H1 (cell line): Measurements from ENCODE around the gene DOCK1. TPM values are rescaled to one million over a fixed set of nuclear protein-coding genes. Genes with fewer than 3 reads are reported as not detected.

Experiments
- CTCF ChIA-PET: fragments of 300-600 bp; sonication (Branson Sonifier 250); formaldehyde crosslinking; loops from one replicate; lab custom pipeline; 2021; ENCODE audit not compliant: partially characterized antibody; lab: Charles Lee
- POLR2A ChIA-PET: fragments of 300-600 bp; sonication (Branson Sonifier 250); formaldehyde crosslinking; loops from one replicate; lab custom pipeline; 2021; ENCODE audit warnings: inconsistent platforms; ENCODE audit not compliant: partially characterized antibody; lab: Charles Lee
- DNase-seq, 2 experiments: peaks; one replicate each; pipeline versions ENCODE4 v3.0.0 to v3.0.0-alpha.2; 2010 to 2022; ENCODE audit warnings: low spot score in 2 of 2, low read depth in 1 of 2, mixed read lengths in 1 of 2
- FAIRE-seq: peaks from 2 replicates; lab custom pipeline; 2011; peaks lifted over from hg19 to GRCh38; lab: Jason Lieb, UNC
- H2AFZ ChIP-seq: 2 replicates; pipeline ENCODE4 v1.8.1; 2012; ENCODE audit warnings: low read length, inconsistent platforms
- H2AK5ac ChIP-seq: 2 replicates; pipeline ENCODE4 v1.6.1; 2013; ENCODE audit warnings: low read depth, low read length
- H2BK120ac ChIP-seq: replicated peaks from 2 replicates; pipeline ENCODE3; 2013; ENCODE audit warnings: low read depth, low read length, inconsistent platforms
- H2BK12ac ChIP-seq: 2 replicates; pipeline ENCODE4 v1.6.1; 2013; ENCODE audit warnings: low read depth, low read length
- H2BK15ac ChIP-seq: 2 replicates; pipeline ENCODE4 v1.6.1; 2013; ENCODE audit warnings: low read length
- H2BK20ac ChIP-seq: 2 replicates; pipeline ENCODE4 v1.6.1; 2013; ENCODE audit warnings: low read length
- H2BK5ac ChIP-seq: 2 replicates; pipeline ENCODE4 v1.6.1; 2013; ENCODE audit warnings: low read depth, low read length
- H3K14ac ChIP-seq: 2 replicates; pipeline ENCODE4 v1.6.1; 2013; ENCODE audit warnings: inconsistent platforms; ENCODE audit not compliant: insufficient read length
- H3K18ac ChIP-seq: 2 replicates; pipeline ENCODE4 v1.6.1; 2013; ENCODE audit warnings: low read length; ENCODE audit errors: extremely low read depth
- H3K23ac ChIP-seq: 2 replicates; pipeline ENCODE4 v1.6.1; 2013; ENCODE audit warnings: inconsistent platforms; ENCODE audit not compliant: insufficient read length
- H3K23me2 ChIP-seq: 2 replicates; pipeline ENCODE4 v1.6.1; 2013; ENCODE audit warnings: low read depth, low read length
- H3K27ac ChIP-seq: 2 replicates; pipeline ENCODE4 v1.6.1; 2011; ENCODE audit warnings: low read depth, low read length, inconsistent platforms
- H3K27me3 ChIP-seq, 4 experiments: replicated peaks in 1 of 4; 1 replicate in 1 of 4; 2 replicates in 3 of 4; pipeline versions ENCODE4 v1.6.1 to v1.8.1; 2011 to 2013; ENCODE audit warnings: low read length in 3 of 4, mild to moderate bottlenecking in 3 of 4, inconsistent platforms in 2 of 4, mixed read lengths in 2 of 4, moderate library complexity in 1 of 4; ENCODE audit not compliant: control insufficient read depth in 3 of 4, insufficient read depth in 3 of 4; ENCODE audit errors: extremely low read depth in 1 of 4
- H3K36me3 ChIP-seq, 4 experiments: 2 replicates each; pipeline versions ENCODE4 v1.6.1 to v1.8.1; 2011 to 2013; ENCODE audit warnings: mild to moderate bottlenecking in 4 of 4, low read length in 3 of 4, moderate library complexity in 2 of 4, control low read depth in 1 of 4, inconsistent platforms in 1 of 4; ENCODE audit not compliant: insufficient read depth in 4 of 4, control insufficient read depth in 2 of 4
- H3K4ac ChIP-seq: replicated peaks from 2 replicates; pipeline ENCODE3; 2013; ENCODE audit warnings: low read length, low read depth, mixed read lengths, inconsistent platforms; ENCODE audit not compliant: insufficient read length
- H3K4me1 ChIP-seq, 4 experiments: replicated peaks in 1 of 4; 1 replicate in 1 of 4; 2 replicates in 3 of 4; pipeline versions ENCODE4 v1.6.1 to v1.8.1; 2011 to 2013; ENCODE audit warnings: low read length in 3 of 4, inconsistent platforms in 2 of 4, mixed read lengths in 1 of 4; ENCODE audit not compliant: insufficient read depth in 4 of 4, control insufficient read depth in 3 of 4
- H3K4me2 ChIP-seq, 2 experiments: 2 replicates each; pipeline versions ENCODE4 v1.6.1 to v1.8.1; 2011 to 2013; ENCODE audit warnings: low read depth in 2 of 2, low read length in 2 of 2, control low read depth in 1 of 2, inconsistent platforms in 1 of 2, mild to moderate bottlenecking in 1 of 2; ENCODE audit not compliant: insufficient read depth in 1 of 2
- H3K4me3 ChIP-seq, 4 experiments: fragments of 200-600, 300-600 bp in 1 of 4; sonication (generic), shearing (Covaris generic), sonication (Bioruptor Twin) in 1 of 4; 2 replicates each; pipeline versions ENCODE4 v1.5.1 to v1.8.1; 2011 to 2016; ENCODE audit warnings: low read length in 4 of 4, low read depth in 3 of 4, control low read depth in 2 of 4, inconsistent platforms in 2 of 4, mild to moderate bottlenecking in 2 of 4, mixed read lengths in 1 of 4, moderate library complexity in 1 of 4; ENCODE audit not compliant: insufficient read depth in 2 of 4; ENCODE audit errors: extremely low read depth in 1 of 4
- H3K56ac ChIP-seq: replicated peaks from 2 replicates; pipeline ENCODE3; 2013; ENCODE audit warnings: low read depth, mild to moderate bottlenecking, mixed read lengths, low read length, inconsistent platforms; ENCODE audit not compliant: insufficient read length
- H3K79me1 ChIP-seq: 2 replicates; pipeline ENCODE4 v1.6.1; 2013; ENCODE audit warnings: low read depth, low read length, control low read depth
- H3K79me2 ChIP-seq, 2 experiments: 2 replicates each; pipeline versions ENCODE4 v1.6.1 to v1.8.1; 2012 to 2013; ENCODE audit warnings: low read length in 2 of 2, mild to moderate bottlenecking in 2 of 2, inconsistent platforms in 1 of 2; ENCODE audit not compliant: insufficient read depth in 2 of 2, control insufficient read depth in 1 of 2
- H3K9ac ChIP-seq, 4 experiments: replicated peaks in 1 of 4; 1 replicate in 1 of 4; 2 replicates in 3 of 4; pipeline versions ENCODE4 v1.6.1 to v1.8.1; 2011 to 2013; ENCODE audit warnings: low read depth in 3 of 4, low read length in 3 of 4, control low read depth in 2 of 4, mild to moderate bottlenecking in 2 of 4, moderate library complexity in 2 of 4, inconsistent platforms in 1 of 4; ENCODE audit errors: extremely low read depth in 1 of 4
- H3K9me3 ChIP-seq, 2 experiments: 2 replicates each; pipeline versions ENCODE4 v1.6.1 to v1.8.1; 2012 to 2013; ENCODE audit warnings: mild to moderate bottlenecking in 2 of 2, moderate library complexity in 2 of 2, control low read depth in 1 of 2, inconsistent platforms in 1 of 2, low read depth in 1 of 2, low read length in 1 of 2, mixed read lengths in 1 of 2; ENCODE audit not compliant: insufficient read depth in 2 of 2
- H4K20me1 ChIP-seq, 2 experiments: replicated peaks in 1 of 2; 2 replicates each; pipeline versions ENCODE3 to v1.8.1; 2011 to 2013; ENCODE audit warnings: inconsistent platforms in 2 of 2, low read length in 2 of 2, mild to moderate bottlenecking in 1 of 2; ENCODE audit not compliant: insufficient read depth in 2 of 2, control insufficient read depth in 1 of 2
- H4K5ac ChIP-seq: 2 replicates; pipeline ENCODE4 v1.6.1; 2013; ENCODE audit warnings: low read length, low read depth, mixed read lengths, inconsistent platforms; ENCODE audit not compliant: insufficient read length
- H4K8ac ChIP-seq: 2 replicates; pipeline ENCODE4 v1.8.0; 2013; ENCODE audit warnings: mild to moderate bottlenecking, moderate library complexity, low read length, inconsistent platforms; ENCODE audit not compliant: insufficient read depth; ENCODE audit errors: extremely low read depth
- H4K91ac ChIP-seq: replicated peaks from 2 replicates; pipeline ENCODE3; 2013; ENCODE audit warnings: low read length, mixed read lengths, inconsistent platforms; ENCODE audit not compliant: insufficient read length
- CBX8 ChIP-seq: fragments of 300-800, 300-1000 bp; sonication (generic); IDR thresholded peaks from 2 replicates; pipeline ENCODE4 v1.7.1; 2016; ENCODE audit warnings: low read depth, low read length, borderline replicate concordance
- HDAC6 ChIP-seq: IDR thresholded peaks from one replicate; pipeline ENCODE4 v1.7.1; 2012; ENCODE audit warnings: low read depth, mild to moderate bottlenecking, inconsistent platforms, low read length, moderate library complexity
- NANOG ChIP-seq: IDR thresholded peaks from 2 replicates; pipeline ENCODE4 v1.6.1; 2011; ENCODE audit warnings: low read length, low read depth, mild to moderate bottlenecking, inconsistent platforms; ENCODE audit not compliant: insufficient read depth, poor library complexity, severe bottlenecking
- NRF1 ChIP-seq: IDR thresholded peaks from 2 replicates; pipeline ENCODE4 v1.6.1; 2011; ENCODE audit warnings: mild to moderate bottlenecking, low read depth, low read length, improper control_type of control experiment
- SP4 ChIP-seq: IDR thresholded peaks from 2 replicates; pipeline ENCODE4 v1.6.1; 2012; ENCODE audit warnings: low read length, inconsistent platforms
- SRF ChIP-seq: IDR thresholded peaks from 2 replicates; pipeline ENCODE4 v1.6.1; 2011; ENCODE audit warnings: mild to moderate bottlenecking, low read depth, low read length, moderate library complexity
- SUZ12 ChIP-seq: fragments of 200-600 bp; sonication (generic); IDR thresholded peaks from 2 replicates; pipeline ENCODE4 v1.6.1; 2012; ENCODE audit warnings: mild to moderate bottlenecking, inconsistent platforms, low read length, moderate library complexity, mixed read lengths
- WGBS, 2 experiments: shearing (Covaris generic) in 1 of 2; methylation state at CpG; one replicate each; pipeline versions ENCODE4 v1.1.6 to v1.1.7; 2013 to 2015; ENCODE audit warnings: low lambda C conversion rate in 2 of 2, mixed read lengths in 2 of 2, inconsistent platforms in 1 of 2, low coverage in 1 of 2, missing lambda C conversion rate in 1 of 2; ENCODE audit not compliant: insufficient replicate concordance in 2 of 2, insufficient coverage in 1 of 2, insufficient read length in 1 of 2; ENCODE audit errors: extremely low coverage in 1 of 2, missing lambda C conversion rate in 1 of 2; 5-methylcytosine and 5-hydroxymethylcytosine counted together
- polyA plus RNA-seq, 7 experiments: library from polyadenylated mRNA; depleted of rRNA in 3 of 7; stranded (reverse) in 5 of 7; unstranded in 2 of 7; fragments of >200 nt in 5 of 7; fragments of 200-250 nt in 2 of 7; gene quantifications; 1 replicate in 5 of 7; 2 replicates in 1 of 7; 4 replicates in 1 of 7; pipeline versions ENCODE4 v1.2.1 to v1.2.3, GENCODE V29; 2011 to 2013; ENCODE audit warnings: missing spikeins in 2 of 7, mixed read lengths in 2 of 7
- total RNA-seq: library from RNA; stranded (reverse); fragmentation: NEBNext Ultra II Directional; extraction: Animal tissue kit (Norgen Biotek cat#: 25700); gene quantifications from 2 replicates; pipeline ENCODE4 v1.2.1, GENCODE V29; 2021

DOCK1 gene
- total and polyA plus RNA-seq, 2 of the 8 experiments (the other 6 are each of a cell fraction or from before 2014, with no cell fraction given) = 11.6 to 53.0 TPM

GRCh38 chr10:127418536-127419168 lies 513.4 kb downstream of the DOCK1 start:
- no peak for FAIRE-seq
- no peak overlapping the region for H2BK120ac ChIP-seq

More at GRCh38 chr10:127418536-127419168, 513.4 kb downstream of the DOCK1 start:
- no peak overlapping the region for H2AFZ ChIP-seq
- no peaks in the 10 kb centered on the region for H3K27me3 ChIP-seq
- ChIA-PET POLR2A (interaction anchor here (0.6 kb wide), 1 partner anchor 17 kb away, joined by 3 read pairs; no protein-coding TSS in a partner anchor), CTCF (interaction anchor here (0.8 kb wide), 1 partner anchor 23 kb away, joined by 3 read pairs; no protein-coding TSS in a partner anchor)
- no peak overlapping the region for H3K27ac ChIP-seq
- H3K4me3 ChIP-seq = no peak overlapping the region
- H4K91ac ChIP-seq = no peak overlapping the region
- DNase-seq = no peak
- 88% methylated on average over 11 of the region's 13 CpGs; no CpG with 5 or more reads in 1 of the 2 experiments for WGBS, 2 experiments
- H3K14ac ChIP-seq = no peak overlapping the region
- no peaks in the 10 kb centered on the region for H3K79me1 ChIP-seq
- no peak overlapping the region for H2AK5ac ChIP-seq
- no peaks in the 10 kb centered on the region for H3K9me3 ChIP-seq
- H4K5ac ChIP-seq = no peak overlapping the region
- H3K4me2 ChIP-seq = no peak overlapping the region
- peaks cover 0 to 3% (median 0%) of the 10 kb centered on the region in 4 experiments; a peak in 1 of 8 replicates for H3K36me3 ChIP-seq
- H3K79me2 ChIP-seq = no peaks in the 10 kb centered on the region
- H2BK20ac ChIP-seq = no peak overlapping the region
- no peaks in the 10 kb centered on the region for H3K23me2 ChIP-seq
- no peak overlapping the region for H2BK15ac ChIP-seq
- H4K8ac ChIP-seq = no peak overlapping the region
- H2BK5ac ChIP-seq = no peak overlapping the region
- no peak overlapping the region for H3K4ac ChIP-seq
- no peak overlapping the region for H3K23ac ChIP-seq
- H4K20me1 ChIP-seq = peaks cover 0 to 1% of the 10 kb centered on the region in 2 experiments
- TF ChIP-seq SRF (no peak), SP4 (no peak), SUZ12 (no peak), NRF1 (no peak), HDAC6 (no peak), CBX8 (no peak), NANOG (no peak)
- H3K18ac ChIP-seq = no peak overlapping the region
- H3K9ac ChIP-seq = no peak overlapping the region
- no peak overlapping the region for H3K56ac ChIP-seq
- no peaks in the 10 kb centered on the region for H3K4me1 ChIP-seq
- H2BK12ac ChIP-seq = no peak overlapping the region
